ENCODE data around the gene ARID1B. TPM values are rescaled to one million over a fixed set of nuclear protein-coding genes. Genes with fewer than 3 reads are reported as not detected.

The ARID1B gene
- total and polyA plus RNA-seq, 2 of the 13 experiments (the other 11 are each of a cell fraction or from before 2014, with no cell fraction given): 20.1 to 32.6 TPM

GRCh38 chr6:156963712-156964700 lies 186.8 kb downstream of the ARID1B start:
- no peaks in the 10 kb centered on the region for H3K36me3 ChIP-seq (replicated peaks in 1 of 2; ENCODE audit: control insufficient read depth in 1 of 2, insufficient read depth in 2 of 2, low read length in 2 of 2)
- FAIRE-seq (no peak), ATAC-seq (peak; percentile 35), DNase-seq (ENCODE audit: low spot score) (peak; percentile 28)
- WGBS (ENCODE audit: low lambda C conversion rate): 80% methylated on average over 10 of the region's 10 CpGs
- intact Hi-C loops (cut with micrococcal nuclease; ENCODE audit: unreplicated experiment): no loop called here
- ChIA-PET POLR2A (no interaction called here), CTCF (ENCODE audit: low intra/inter-chr PET ratio, low total read pairs) (no interaction called here)
- no peaks in the 10 kb centered on the region for H3K27me3 ChIP-seq (ENCODE audit: control insufficient read depth in 1 of 2, insufficient read depth in 2 of 2, low read length in 2 of 2)
- no peaks in the 10 kb centered on the region for H3K9me3 ChIP-seq (ENCODE audit: low read length)
- peaks cover 14% of the 10 kb centered on the region; the same call in 1 of the 2 replicates for H4K20me1 ChIP-seq (ENCODE audit: insufficient read depth, low read length)
- peak overlapping the region; percentile 4 for H3K4me2 ChIP-seq (ENCODE audit: low read depth, low read length)
- peak overlapping the region; percentile 15 for H3K27ac ChIP-seq (ENCODE audit: extremely low read length, insufficient read depth, low read length)
- no peak overlapping the region for H3K9ac ChIP-seq (ENCODE audit: insufficient read depth, low read depth, low read length)
- in situ Hi-C loops (cut with HindIII; ENCODE audit: extremely low pct_ligation_motif_present, low pct_unique_long_range_greater_than_20kb): no loop called here
- H3K4me1 ChIP-seq (ENCODE audit: insufficient read depth, low read length): peaks cover 39% of the 10 kb centered on the region
- H2AFZ ChIP-seq (ENCODE audit: low read length): no peak overlapping the region
- no TSS peak for BruUV-seq (replicated peaks)
- peaks cover 43% of the 10 kb centered on the region for H3K79me2 ChIP-seq (ENCODE audit: insufficient read depth, low read length)
- H3K4me3 ChIP-seq (replicated peaks in 1 of 3; ENCODE audit: insufficient read depth in 1 of 3, low read depth in 2 of 3, low read length in 3 of 3): no peak overlapping the region
- peak; percentile 88 for TF ChIP-seq RBM22 (optimal IDR thresholded peaks at IDR 0.05; ENCODE audit: low read length)
- TF ChIP-seq ZNF343 (CRISPR knock-in tag; IDR thresholded peaks at IDR 0.05): no peak
- TF ChIP-seq RERE (CRISPR knock-in tag; IDR thresholded peaks at IDR 0.05; ENCODE audit: low read depth): no peak
- no peak for TF ChIP-seq TOPORS (CRISPR knock-in tag; IDR thresholded peaks at IDR 0.05)
- TF ChIP-seq DR1 (CRISPR knock-in tag; IDR thresholded peaks at IDR 0.05): no peak
- TF ChIP-seq ZNF746 (CRISPR knock-in tag; IDR thresholded peaks at IDR 0.05): no peak
- peak; percentile 76; the same call in 1 of the 2 replicates for TF ChIP-seq ZBTB21 (CRISPR knock-in tag; IDR thresholded peaks at IDR 0.05)
- 0 out of 2 replicates have a peak, but pooled peaks have one; percentile 17 for TF ChIP-seq FOXP4 (CRISPR knock-in tag; IDR thresholded peaks at IDR 0.05)
- peak; percentile 100 for TF ChIP-seq MAFF (IDR thresholded peaks at IDR 0.05; ENCODE audit: low read depth, low read length)
- TF ChIP-seq GATA4 (IDR thresholded peaks at IDR 0.05; ENCODE audit: borderline replicate concordance, low read depth): no peak
- TF ChIP-seq CEBPG (CRISPR knock-in tag; IDR thresholded peaks at IDR 0.05): peak; percentile 21; the same call in 1 of the 2 replicates
- TF ChIP-seq ZNF850 (CRISPR knock-in tag; conservative IDR thresholded peaks at IDR 0.05): no peak
- no peak for TF ChIP-seq FOXP1 (IDR thresholded peaks at IDR 0.05)
- TF ChIP-seq FOXP1 (CRISPR knock-in tag; IDR thresholded peaks at IDR 0.05): peak; percentile 64; the same call in 1 of the 2 replicates
- no peak for TF ChIP-seq ZNF639 (CRISPR knock-in tag; conservative IDR thresholded peaks at IDR 0.05)
- TF ChIP-seq FOXA3 (CRISPR knock-in tag; IDR thresholded peaks at IDR 0.05): peak; percentile 47; the same call in 1 of the 2 replicates
